ENCODE results near the gene BBS12. TPM values are rescaled to one million over a fixed set of nuclear protein-coding genes. Genes with fewer than 3 reads are reported as not detected.

BBS12 gene
- total and polyA plus RNA-seq, 4 donors, result 0.53 to 2.1 (median 0.80) TPM

GRCh38 chr4:122788935-122789334 is 56.4 kb downstream of the BBS12 start:
- TF ChIP-seq CTCF (IDR thresholded peaks at IDR 0.05; ENCODE audit: low read depth, low read length, missing input control) (no peak), ZBTB33 (IDR thresholded peaks at IDR 0.05) (no peak), EGR1 (IDR thresholded peaks at IDR 0.05; ENCODE audit: low read depth in 2 of 2) (no peak), JUND (IDR thresholded peaks at IDR 0.05) (no peak), SP1 (IDR thresholded peaks at IDR 0.05) (no peak), MAX (IDR thresholded peaks at IDR 0.05) (no peak), NR2F2 (IDR thresholded peaks at IDR 0.05) (no peak), ATF3 (IDR thresholded peaks at IDR 0.05) (no peak), RXRA (IDR thresholded peaks at IDR 0.05) (no peak), TAF1 (conservative IDR thresholded peaks at IDR 0.05) (no peak)
- H3K4me3 ChIP-seq (ENCODE audit: low read depth in 1 of 3, low read length in 3 of 3), result no peak overlapping the region
- H3K4me1 ChIP-seq (ENCODE audit: control insufficient read depth in 4 of 4, insufficient read depth in 4 of 4, low read length in 3 of 4), result peaks cover 1 to 20% (median 15%) of the 10 kb centered on the region in 4 donors
- H3K27ac ChIP-seq (ENCODE audit: low read depth in 1 of 2, low read length in 2 of 2), result no peak overlapping the region
- no peaks in the 10 kb centered on the region for H3K9me3 ChIP-seq (ENCODE audit: control insufficient read depth in 4 of 4, low read length in 3 of 4)
- H3K9ac ChIP-seq (ENCODE audit: low read depth in 1 of 2, low read length in 2 of 2), result no peak overlapping the region
- H3K27me3 ChIP-seq (ENCODE audit: control insufficient read depth in 4 of 4, insufficient read depth in 4 of 4, low read length in 3 of 4), result no peaks in the 10 kb centered on the region
- WGBS, result 97% methylated on average over 4 of the region's 4 CpGs
- no peaks in the 10 kb centered on the region for H3K36me3 ChIP-seq (ENCODE audit: control insufficient read depth in 4 of 4, insufficient read depth in 3 of 4, low read depth in 1 of 4, low read length in 3 of 4)
- DNase-seq (ENCODE audit: low spot score), result no peak

GRCh38 chr4:122793811-122794210 is 61.3 kb downstream of the BBS12 start:
- Histone ChIP-seq H3K4me3 (ENCODE audit: low read depth in 1 of 3, low read length in 3 of 3) (no peak overlapping the region), H3K9me3 (ENCODE audit: control insufficient read depth in 4 of 4, low read length in 3 of 4) (no peaks in the 10 kb centered on the region), H3K27me3 (ENCODE audit: control insufficient read depth in 4 of 4, insufficient read depth in 4 of 4, low read length in 3 of 4) (no peaks in the 10 kb centered on the region), H3K27ac (ENCODE audit: low read depth in 1 of 2, low read length in 2 of 2) (no peak overlapping the region), H3K9ac (ENCODE audit: low read depth in 1 of 2, low read length in 2 of 2) (no peak overlapping the region), H3K36me3 (ENCODE audit: control insufficient read depth in 4 of 4, insufficient read depth in 3 of 4, low read depth in 1 of 4, low read length in 3 of 4) (no peaks in the 10 kb centered on the region), H3K4me1 (ENCODE audit: control insufficient read depth in 4 of 4, insufficient read depth in 4 of 4, low read length in 3 of 4) (no peaks in the 10 kb centered on the region)
- TF ChIP-seq FOXA1 (IDR thresholded peaks at IDR 0.05) (no peak), CTCF (IDR thresholded peaks at IDR 0.05; ENCODE audit: low read depth, low read length, missing input control) (no peak), NR2F2 (IDR thresholded peaks at IDR 0.05) (no peak), EGR1 (IDR thresholded peaks at IDR 0.05; ENCODE audit: low read depth in 2 of 2) (no peak), ATF3 (IDR thresholded peaks at IDR 0.05) (no peak), ZBTB33 (IDR thresholded peaks at IDR 0.05) (no peak), HNF4G (IDR thresholded peaks at IDR 0.05) (no peak), RAD21 (IDR thresholded peaks at IDR 0.05) (no peak), MAX (IDR thresholded peaks at IDR 0.05) (no peak), TAF1 (conservative IDR thresholded peaks at IDR 0.05) (no peak), JUND (IDR thresholded peaks at IDR 0.05) (no peak), HNF4A (conservative IDR thresholded peaks at IDR 0.05) (no peak), YY1 (IDR thresholded peaks at IDR 0.05) (no peak), RXRA (IDR thresholded peaks at IDR 0.05) (no peak), GABPA (IDR thresholded peaks at IDR 0.05 in 1 of 2, conservative IDR thresholded peaks at IDR 0.05 in 1 of 2) (no peak), SP1 (IDR thresholded peaks at IDR 0.05) (no peak)
- no peak for DNase-seq (ENCODE audit: low spot score)
